ENCODE results near the gene HOXB9. TPM values are rescaled to one million over a fixed set of nuclear protein-coding genes. Genes with fewer than 3 reads are reported as not detected.

HOXB9 gene
- total and polyA plus RNA-seq, 2 of the 13 experiments (the other 11 are each of a cell fraction or from before 2014, with no cell fraction given): not detected

DNA sequence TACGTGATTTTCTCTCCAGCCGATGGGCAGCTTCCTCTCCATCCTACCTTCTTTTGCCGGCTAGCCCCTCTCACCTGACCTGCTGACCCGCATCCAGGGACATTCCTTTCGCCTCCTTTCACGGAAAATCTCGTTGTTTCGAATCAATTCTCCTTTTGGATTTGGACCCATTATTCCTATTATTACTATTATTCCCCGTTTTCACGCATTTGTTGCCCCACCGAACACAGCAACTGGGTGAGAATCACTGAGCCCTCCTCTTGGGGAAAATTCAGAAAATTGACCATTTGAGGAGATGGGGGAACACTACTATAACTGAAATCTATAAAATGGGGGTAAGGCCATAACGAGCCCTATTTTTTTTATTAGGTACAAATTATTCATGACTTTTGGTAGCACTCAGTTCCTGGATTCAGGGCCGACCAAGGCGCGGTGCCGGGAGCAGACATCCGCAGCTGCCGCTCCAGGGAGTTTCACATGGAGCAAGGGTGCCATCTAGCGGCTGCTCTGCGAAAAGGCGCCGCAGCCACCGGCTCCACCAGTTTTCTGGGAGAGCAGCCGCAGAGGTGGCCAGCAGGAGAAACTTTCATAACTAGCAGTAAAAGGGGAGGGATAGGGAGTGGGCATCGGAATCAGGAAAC lies 7.8 kb downstream of the HOXB9 start (continued):
- TF ChIP-seq, protein P1, sequence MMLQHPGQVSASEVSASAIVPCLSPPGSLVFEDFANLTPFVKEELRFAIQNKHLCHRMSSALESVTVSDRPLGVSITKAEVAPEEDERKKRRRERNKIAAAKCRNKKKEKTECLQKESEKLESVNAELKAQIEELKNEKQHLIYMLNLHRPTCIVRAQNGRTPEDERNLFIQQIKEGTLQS (CRISPR knock-in tag; IDR thresholded peaks at IDR 0.05): no peak
- TF ChIP-seq, protein P2, sequence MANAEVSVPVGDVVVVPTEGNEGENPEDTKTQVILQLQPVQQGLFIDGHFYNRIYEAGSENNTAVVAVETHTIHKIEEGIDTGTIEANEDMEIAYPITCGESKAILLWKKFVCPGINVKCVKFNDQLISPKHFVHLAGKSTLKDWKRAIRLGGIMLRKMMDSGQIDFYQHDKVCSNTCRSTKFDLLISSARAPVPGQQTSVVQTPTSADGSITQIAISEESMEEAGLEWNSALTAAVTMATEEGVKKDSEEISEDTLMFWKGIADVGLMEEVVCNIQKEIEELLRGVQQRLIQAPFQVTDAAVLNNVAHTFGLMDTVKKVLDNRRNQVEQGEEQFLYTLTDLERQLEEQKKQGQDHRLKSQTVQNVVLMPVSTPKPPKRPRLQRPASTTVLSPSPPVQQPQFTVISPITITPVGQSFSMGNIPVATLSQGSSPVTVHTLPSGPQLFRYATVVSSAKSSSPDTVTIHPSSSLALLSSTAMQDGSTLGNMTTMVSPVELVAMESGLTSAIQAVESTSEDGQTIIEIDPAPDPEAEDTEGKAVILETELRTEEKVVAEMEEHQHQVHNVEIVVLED (CRISPR knock-in tag; IDR thresholded peaks at IDR 0.05; ENCODE audit: borderline replicate concordance): no peak
- TF ChIP-seq ZNF556 (CRISPR knock-in tag; IDR thresholded peaks at IDR 0.05; ENCODE audit: borderline replicate concordance): no peak
- no peak for TF ChIP-seq MIER2 (CRISPR knock-in tag; IDR thresholded peaks at IDR 0.05)
- TF ChIP-seq FOXP1 (IDR thresholded peaks at IDR 0.05): no peak
- no peak for TF ChIP-seq FOXP1 (CRISPR knock-in tag; IDR thresholded peaks at IDR 0.05)
- no peak for TF ChIP-seq ZNF747 (CRISPR knock-in tag; IDR thresholded peaks at IDR 0.05; ENCODE audit: borderline replicate concordance)
- no peak for TF ChIP-seq ZNF510 (CRISPR knock-in tag; IDR thresholded peaks at IDR 0.05; ENCODE audit: low read depth)
- no peak for TF ChIP-seq MYC (CRISPR knock-in tag; IDR thresholded peaks at IDR 0.05; ENCODE audit: borderline replicate concordance)
- no peak for TF ChIP-seq ZNF781 (CRISPR knock-in tag; IDR thresholded peaks at IDR 0.05; ENCODE audit: borderline replicate concordance, not compliant biosample characterization)
- no peak for TF ChIP-seq ZIK1 (CRISPR knock-in tag; IDR thresholded peaks at IDR 0.05; ENCODE audit: borderline replicate concordance, low read depth)
- peak; percentile 58; the same call in 1 of the 2 replicates for TF ChIP-seq SALL1 (CRISPR knock-in tag; IDR thresholded peaks at IDR 0.05)
- TF ChIP-seq, protein P3, sequence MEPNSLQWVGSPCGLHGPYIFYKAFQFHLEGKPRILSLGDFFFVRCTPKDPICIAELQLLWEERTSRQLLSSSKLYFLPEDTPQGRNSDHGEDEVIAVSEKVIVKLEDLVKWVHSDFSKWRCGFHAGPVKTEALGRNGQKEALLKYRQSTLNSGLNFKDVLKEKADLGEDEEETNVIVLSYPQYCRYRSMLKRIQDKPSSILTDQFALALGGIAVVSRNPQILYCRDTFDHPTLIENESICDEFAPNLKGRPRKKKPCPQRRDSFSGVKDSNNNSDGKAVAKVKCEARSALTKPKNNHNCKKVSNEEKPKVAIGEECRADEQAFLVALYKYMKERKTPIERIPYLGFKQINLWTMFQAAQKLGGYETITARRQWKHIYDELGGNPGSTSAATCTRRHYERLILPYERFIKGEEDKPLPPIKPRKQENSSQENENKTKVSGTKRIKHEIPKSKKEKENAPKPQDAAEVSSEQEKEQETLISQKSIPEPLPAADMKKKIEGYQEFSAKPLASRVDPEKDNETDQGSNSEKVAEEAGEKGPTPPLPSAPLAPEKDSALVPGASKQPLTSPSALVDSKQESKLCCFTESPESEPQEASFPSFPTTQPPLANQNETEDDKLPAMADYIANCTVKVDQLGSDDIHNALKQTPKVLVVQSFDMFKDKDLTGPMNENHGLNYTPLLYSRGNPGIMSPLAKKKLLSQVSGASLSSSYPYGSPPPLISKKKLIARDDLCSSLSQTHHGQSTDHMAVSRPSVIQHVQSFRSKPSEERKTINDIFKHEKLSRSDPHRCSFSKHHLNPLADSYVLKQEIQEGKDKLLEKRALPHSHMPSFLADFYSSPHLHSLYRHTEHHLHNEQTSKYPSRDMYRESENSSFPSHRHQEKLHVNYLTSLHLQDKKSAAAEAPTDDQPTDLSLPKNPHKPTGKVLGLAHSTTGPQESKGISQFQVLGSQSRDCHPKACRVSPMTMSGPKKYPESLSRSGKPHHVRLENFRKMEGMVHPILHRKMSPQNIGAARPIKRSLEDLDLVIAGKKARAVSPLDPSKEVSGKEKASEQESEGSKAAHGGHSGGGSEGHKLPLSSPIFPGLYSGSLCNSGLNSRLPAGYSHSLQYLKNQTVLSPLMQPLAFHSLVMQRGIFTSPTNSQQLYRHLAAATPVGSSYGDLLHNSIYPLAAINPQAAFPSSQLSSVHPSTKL (CRISPR knock-in tag; IDR thresholded peaks at IDR 0.05): no peak
- no peak for TF ChIP-seq RXRA (CRISPR knock-in tag; IDR thresholded peaks at IDR 0.05)
- TF ChIP-seq SPEN (CRISPR knock-in tag; IDR thresholded peaks at IDR 0.05; ENCODE audit: low read depth): no peak
- TF ChIP-seq ZNF567 (CRISPR knock-in tag; IDR thresholded peaks at IDR 0.05; ENCODE audit: borderline replicate concordance): no peak
- TF ChIP-seq ZNF451 (CRISPR knock-in tag; IDR thresholded peaks at IDR 0.05): no peak
- no peak for TF ChIP-seq NFE2 (CRISPR knock-in tag; IDR thresholded peaks at IDR 0.05)
- TF ChIP-seq SMAD3 (CRISPR knock-in tag; IDR thresholded peaks at IDR 0.05): 0 out of 2 replicates have a peak, but pooled peaks have one; percentile 59
- TF ChIP-seq, protein P4, sequence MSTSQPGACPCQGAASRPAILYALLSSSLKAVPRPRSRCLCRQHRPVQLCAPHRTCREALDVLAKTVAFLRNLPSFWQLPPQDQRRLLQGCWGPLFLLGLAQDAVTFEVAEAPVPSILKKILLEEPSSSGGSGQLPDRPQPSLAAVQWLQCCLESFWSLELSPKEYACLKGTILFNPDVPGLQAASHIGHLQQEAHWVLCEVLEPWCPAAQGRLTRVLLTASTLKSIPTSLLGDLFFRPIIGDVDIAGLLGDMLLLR (CRISPR knock-in tag; IDR thresholded peaks at IDR 0.05): no peak
- no peak for TF ChIP-seq ZNF780A (CRISPR knock-in tag; IDR thresholded peaks at IDR 0.05)
- TF ChIP-seq ZNF552 (CRISPR knock-in tag; IDR thresholded peaks at IDR 0.05; ENCODE audit: borderline replicate concordance): no peak
- TF ChIP-seq, protein P5, sequence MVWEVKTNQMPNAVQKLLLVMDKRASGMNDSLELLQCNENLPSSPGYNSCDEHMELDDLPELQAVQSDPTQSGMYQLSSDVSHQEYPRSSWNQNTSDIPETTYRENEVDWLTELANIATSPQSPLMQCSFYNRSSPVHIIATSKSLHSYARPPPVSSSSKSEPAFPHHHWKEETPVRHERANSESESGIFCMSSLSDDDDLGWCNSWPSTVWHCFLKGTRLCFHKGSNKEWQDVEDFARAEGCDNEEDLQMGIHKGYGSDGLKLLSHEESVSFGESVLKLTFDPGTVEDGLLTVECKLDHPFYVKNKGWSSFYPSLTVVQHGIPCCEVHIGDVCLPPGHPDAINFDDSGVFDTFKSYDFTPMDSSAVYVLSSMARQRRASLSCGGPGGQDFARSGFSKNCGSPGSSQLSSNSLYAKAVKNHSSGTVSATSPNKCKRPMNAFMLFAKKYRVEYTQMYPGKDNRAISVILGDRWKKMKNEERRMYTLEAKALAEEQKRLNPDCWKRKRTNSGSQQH (CRISPR knock-in tag; IDR thresholded peaks at IDR 0.05; ENCODE audit: low read depth): no peak
- TF ChIP-seq ZNF468 (CRISPR knock-in tag; IDR thresholded peaks at IDR 0.05): no peak

All from HepG2 (cell line).